GM21423 (cell line): Measurements from ENCODE around the gene MTUS2.

Source experiments
- ATAC-seq: cut with Tn5 transposase; IDR thresholded peaks from one replicate; pipeline ENCODE4 v1.9.1; 2021; ENCODE audit warnings: mild to moderate bottlenecking, moderate library complexity; ENCODE audit not compliant: unreplicated experiment

The MTUS2 gene

GRCh38 chr13:28856287-28856686 lies 36.1 kb downstream of the MTUS2 start:
- no peak for ATAC-seq

DNA sequence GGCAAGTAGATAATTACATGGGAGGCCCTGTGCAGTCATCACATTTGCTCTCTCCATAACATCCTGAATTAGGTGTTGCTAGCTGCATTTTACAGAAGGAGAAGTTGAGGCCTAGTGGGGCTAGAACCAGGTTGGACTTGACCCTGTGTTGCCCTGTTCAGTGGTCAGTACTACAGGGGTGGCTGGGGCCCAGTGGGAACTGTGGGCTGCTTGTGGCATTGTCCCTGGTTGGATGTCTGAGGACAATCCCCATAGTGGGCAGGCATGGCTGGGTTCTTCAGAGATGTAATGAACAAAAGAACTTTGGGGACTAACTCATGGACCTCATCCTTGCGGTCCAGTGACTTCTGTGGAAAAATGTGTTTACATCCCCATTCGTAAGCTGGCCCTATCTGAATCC lies 38.9 kb downstream of the MTUS2 start:
- no peak for ATAC-seq

DNA sequence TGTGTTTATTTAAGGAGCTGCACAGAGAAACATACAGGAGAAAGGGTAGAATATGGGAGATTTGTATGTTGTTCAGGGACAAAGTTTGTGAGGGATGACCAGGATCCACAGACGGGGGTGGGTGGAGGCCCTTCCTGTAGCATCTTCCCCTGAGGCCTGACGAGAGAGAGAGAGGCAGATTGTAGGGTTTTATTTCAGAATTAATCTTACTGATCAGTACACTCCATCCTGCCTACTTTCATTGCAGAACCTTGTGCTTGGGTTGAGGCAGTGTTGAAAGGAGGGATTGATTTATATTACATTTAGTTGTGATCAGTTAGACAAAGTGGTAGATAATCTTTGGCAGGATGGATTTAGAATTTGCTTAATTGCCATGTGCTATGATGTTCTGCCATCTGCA lies 39.6 kb downstream of the MTUS2 start:
- ATAC-seq = no peak

DNA sequence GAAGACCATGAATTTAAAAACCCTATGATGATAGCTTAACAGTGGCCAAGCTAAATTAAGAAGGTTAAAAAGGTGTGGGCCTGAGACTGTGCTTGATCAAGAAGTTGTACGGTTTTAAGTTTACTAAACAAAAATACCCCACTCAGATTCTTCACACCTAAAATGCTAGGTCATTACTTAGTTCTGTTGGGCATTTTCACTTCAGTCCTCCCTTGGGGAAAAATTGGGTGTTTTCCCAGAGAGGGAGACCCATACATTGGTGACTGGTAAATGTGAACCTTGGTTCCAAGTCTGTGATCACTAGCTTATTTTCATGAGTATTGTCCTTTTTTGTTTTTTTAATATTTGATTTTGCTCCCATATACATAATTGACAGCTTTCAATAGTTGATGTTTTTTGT lies 44.4 kb downstream of the MTUS2 start:
- ATAC-seq = no peak

DNA sequence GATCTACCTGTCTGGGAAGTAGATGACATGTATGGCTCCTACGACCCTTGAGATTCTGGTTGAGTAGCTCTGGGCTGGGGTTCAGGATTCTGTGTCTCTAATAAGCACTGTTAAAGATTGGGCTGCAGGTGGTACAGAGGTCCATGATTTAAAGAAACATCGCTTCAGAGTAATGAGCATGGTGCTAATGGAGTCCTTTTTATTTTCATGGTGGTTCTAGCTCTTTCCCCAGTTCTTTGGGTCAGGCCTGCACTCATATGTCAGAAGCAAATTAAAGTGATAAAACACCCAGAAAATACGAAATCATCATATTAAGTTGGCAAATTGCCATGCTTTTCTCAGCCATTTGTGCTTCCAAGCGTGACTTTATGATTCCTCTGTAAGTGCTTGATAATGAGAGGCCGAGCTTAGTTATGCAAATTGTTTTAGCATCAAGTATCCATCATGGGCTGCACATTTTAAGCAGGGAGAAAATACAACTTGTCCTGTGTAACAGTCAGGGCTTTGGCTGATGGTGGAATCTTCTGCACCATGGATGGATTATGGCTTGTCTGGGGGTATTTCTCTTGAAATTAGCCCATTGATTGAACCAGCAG lies 45.1 kb downstream of the MTUS2 start:
- no peak for ATAC-seq

- no peak for ATAC-seq
Measured at GRCh38 chr13:28865951-28866350, 45.8 kb downstream of the MTUS2 start.

- ATAC-seq = no peak
Measured at GRCh38 chr13:28866932-28867331, 46.8 kb downstream of the MTUS2 start.

DNA sequence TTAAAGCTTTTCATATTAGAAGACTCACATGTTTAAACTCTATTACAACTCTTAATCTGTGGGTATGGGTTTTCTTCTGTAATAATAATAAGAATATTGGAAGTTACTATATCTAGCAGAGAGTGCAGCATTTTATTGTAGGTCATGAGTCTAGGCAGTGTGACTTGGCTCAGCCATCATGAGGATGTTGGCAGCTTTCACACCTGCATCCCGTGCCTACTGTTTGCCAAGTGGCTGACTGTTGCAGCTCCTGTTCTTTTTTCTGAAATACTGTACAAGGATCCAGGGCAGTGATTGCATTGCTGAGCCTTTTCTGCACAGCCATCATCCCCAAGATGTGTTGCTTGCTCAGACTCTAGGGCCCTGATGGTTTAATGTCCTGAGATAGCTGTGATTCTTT lies 47.4 kb downstream of the MTUS2 start:
- no peak for ATAC-seq

- no peak for ATAC-seq
Measured at GRCh38 chr13:28872427-28873176, 52.5 kb downstream of the MTUS2 start.

GRCh38 chr13:28875846-28876615 lies 55.9 kb downstream of the MTUS2 start:
- ATAC-seq = no peak

DNA sequence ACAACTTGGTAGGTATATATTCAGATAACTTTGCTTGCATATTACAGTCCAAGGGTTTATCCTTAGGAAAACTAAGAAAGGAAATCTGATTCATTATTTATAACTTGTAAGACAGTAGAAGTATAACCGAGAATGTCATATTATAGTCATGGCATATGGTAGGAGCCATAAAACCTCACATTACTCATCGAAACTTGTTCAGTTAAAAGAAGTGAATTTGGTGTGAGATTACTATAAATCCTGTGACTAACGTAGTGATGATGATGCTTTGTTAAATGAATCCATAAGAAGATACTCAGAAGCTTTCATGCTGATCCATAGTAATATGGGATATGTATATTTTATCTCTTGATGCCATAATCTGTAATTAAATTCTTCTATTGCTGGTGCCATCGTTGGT lies 57.3 kb downstream of the MTUS2 start:
- ATAC-seq = no peak

- ATAC-seq = no peak
Measured at GRCh38 chr13:28885181-28885580, 65.0 kb downstream of the MTUS2 start.

DNA sequence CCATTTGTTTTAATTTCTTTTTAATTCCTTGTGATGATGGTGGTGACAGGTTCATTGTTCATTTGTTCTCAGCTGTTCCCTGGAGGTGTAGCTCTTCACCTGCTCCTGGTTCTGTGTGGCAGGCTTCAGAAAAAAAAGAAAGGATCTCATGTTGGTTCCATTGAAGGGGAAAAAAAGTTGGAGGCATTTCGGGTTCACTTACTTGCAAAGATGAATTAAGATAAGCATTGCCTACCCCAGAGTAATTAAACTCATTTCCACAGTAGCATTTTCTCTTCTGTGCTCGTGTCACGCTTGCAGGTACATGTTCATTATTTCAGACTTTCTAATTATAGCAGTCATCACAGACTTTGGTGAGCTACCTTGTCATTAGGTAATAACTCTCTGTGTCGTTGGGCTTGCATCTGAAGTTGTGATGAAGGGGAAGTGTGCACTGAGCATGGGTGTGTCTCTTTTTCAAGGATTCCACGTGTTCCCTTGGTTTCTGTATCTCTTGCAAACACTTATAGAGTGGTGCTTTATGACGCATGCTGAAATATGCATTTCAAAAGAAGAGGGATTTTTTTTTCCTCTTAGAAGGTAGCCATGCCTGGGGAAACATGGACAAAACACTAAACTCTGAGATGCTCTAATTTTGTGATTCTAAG lies 69.1 kb downstream of the MTUS2 start:
- no peak for ATAC-seq

- ATAC-seq = no peak
Measured at GRCh38 chr13:28890712-28891111, 70.6 kb downstream of the MTUS2 start.

DNA sequence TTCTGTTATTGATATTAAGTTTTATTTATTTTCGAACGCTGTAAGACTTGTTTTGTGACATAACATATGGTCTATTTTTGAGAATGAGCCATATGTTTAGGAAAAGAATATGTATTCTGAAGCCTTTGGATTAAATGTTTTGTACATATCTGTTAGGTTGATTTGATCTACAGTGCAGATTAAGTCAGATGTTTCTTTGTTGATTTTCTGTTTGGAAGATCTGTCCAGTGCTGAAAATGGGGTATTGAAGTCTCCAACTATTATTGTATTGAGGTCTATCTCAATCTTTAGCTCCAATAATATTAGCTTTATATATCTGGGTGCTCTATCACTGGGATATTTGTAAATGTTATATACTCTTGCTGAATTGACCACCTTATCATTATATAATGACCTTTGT lies 97.9 kb downstream of the MTUS2 start:
- no peak for ATAC-seq

DNA sequence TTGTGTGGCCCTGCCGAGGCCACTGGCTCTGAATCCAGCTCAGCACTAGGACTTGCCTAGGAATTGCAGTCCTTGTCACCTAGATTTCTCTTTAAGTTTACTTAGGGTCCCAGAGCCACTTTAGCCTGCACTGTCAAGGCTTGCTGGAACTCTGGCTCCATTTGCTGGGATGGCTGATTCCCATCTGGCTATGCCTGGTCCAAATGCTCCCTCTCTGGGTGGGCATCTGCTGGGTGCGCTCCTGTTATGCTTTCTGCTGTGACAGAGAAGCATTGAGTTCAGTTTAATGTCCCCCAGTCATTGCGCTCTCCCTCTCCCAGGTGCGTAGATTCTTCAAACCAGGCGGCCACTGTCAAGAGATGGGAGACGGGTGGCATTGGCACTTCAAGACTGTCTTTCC lies 102.2 kb downstream of the MTUS2 start:
- no peak for ATAC-seq

DNA sequence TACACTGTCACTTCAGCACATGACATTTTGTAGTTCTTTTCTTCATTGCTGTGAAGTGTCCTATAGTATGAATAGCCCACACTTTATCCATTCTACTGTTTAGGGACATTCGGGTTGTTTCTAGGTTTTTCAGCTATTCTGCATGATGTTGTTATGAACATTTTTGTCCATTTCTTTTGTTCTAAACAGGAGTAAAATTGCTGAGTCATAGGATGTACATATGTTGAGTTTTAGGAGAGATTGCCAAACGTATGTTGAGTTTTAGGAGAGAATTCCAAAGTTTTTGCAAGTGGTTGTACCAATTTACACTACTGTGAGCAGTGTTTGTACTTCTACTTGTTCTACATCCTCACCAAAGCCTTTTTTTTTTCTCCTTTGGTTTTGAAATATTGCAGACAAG lies 115.0 kb downstream of the MTUS2 start:
- no peak for ATAC-seq

DNA sequence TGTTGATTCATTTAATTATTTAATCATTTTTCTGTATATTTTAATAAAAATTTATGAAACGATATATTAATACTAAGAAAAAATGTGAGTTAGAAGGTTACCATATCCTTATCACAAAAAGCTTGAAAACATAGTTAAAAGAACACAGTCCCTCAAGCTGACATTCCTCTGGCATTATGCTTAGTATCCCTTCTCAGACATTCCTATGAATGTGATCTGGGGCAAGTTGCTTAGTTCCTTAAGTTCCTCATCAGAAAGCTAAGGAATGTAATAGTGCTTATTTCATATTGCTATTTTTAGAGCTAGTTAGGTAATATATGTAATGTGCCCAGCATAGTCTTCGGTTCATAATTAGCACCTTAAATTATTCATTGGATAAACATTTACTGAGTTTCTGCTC lies 122.8 kb downstream of the MTUS2 start:
- no peak for ATAC-seq

DNA sequence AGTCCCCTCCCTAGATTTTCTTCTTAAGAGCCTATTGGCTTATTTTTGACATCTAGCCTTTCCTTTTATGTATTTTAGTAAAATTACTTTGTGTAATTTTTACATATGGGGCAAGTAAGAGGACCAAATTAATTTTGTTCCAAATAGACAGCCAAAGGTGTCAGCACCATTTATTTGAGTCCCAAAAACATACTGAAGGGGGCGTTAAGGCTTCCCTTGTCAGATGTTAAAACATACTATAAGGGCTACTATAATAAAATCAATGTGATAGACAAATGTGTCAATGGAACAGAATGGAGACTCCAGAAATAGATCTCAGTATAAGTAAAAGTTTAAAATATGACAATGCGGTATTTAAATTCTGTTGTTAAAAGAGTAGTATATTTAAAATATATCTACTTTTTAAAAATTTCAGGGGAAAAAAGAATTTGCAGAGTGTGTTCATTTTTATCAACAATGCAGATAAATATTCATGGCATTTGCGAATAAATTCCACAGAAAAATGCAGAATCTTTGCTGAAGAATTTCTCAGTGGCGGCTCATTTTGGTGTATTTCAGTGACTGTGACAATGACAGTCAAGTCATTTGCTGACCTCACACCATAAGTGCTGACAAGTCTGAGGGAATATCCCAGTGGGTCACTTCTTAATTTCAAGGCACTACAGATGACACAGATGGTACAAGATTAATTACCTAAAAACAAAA lies 133.7 kb downstream of the MTUS2 start:
- no peak for ATAC-seq

DNA sequence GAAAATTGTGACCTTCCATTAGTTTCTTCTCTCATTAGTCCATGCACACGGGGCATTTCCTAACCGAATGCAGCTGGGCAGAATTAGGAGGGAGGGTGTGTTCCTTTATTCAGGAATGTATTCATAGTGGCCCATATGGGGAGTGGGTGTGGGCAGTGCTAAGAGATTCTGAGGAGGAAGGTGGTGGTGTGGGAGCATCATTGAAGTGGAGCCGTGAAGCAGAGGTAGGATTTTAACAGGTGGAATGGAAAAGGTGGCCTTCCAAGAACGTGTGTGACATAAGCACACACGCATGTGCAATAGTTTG lies 134.2 kb downstream of the MTUS2 start:
- ATAC-seq = no peak

DNA sequence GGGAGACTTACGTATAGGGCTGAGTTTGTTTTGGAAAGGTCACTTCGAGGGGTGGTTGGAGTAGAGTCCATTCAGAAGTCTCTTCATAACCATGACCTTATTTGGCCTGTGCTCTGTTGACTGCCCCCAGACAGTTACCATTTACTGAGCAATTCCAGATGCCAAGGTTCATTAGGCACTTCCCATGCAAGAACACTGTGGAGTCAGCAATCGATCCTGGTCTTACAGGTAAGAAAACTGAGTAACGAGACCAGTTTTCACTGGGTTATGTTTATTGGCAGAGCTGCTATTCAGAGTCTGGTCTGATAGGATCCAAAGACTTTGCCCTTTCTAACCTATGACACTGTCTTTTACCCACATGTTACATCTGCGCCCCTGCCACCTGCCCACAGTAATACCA lies 134.7 kb downstream of the MTUS2 start:
- no peak for ATAC-seq
